ENCODE results near the gene MRPL12. TPM values are rescaled to one million over a fixed set of nuclear protein-coding genes. Genes with fewer than 3 reads are reported as not detected.

Gene MRPL12
- total RNA-seq: 11.6 TPM

- DNase-seq (ENCODE audit: low read depth in 2 of 3, low spot score in 2 of 3): peak; percentile 74 to 93 (median 90)
Measured at GRCh38 chr17:81702934-81703746, at the start of gene MRPL12. Gene MRPL12 (plus strand): TSS chr17:81703367. CDS start chr17:81703502, 135 bp downstream.

- no peak for DNase-seq (ENCODE audit: low read depth in 2 of 3, low spot score in 2 of 3)
Measured at GRCh38 chr17:81655378-81656117, 47.6 kb upstream of the MRPL12 start.

DNA sequence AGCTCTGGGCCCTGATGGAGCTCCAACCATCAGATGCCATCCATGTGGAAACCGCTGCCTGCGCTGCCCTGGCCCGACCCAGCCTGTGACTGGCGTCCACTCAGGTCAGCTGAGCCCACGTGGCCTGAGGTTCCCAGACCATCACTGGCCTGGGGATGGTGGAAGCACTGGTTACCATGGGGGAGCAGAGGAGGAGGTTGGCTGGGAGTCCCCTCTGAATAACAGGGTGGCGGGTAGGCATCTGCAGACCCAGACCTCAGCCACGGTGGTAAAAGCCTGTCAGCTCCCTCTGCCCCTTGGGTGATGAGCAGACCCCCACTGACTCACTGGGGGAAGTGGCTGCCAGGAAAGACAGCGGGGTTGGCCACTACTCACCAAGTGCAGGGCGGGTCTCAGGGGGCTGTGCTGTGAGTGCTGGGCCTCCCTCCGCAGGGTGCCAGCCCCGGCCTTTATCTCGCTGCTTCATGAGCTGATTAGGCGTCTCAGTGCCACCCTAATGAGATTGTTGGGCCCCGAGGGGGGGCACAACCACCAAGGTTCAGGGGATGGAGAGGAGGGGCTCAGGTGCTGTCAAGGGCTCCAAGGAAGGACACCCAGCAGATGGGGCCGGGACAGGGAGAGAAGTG is 46.9 kb upstream of the MRPL12 start, which contains the start of gene PDE6G:
PDE6G (minus strand) TSS at position 425 of the 626 bp plus-strand sequence. CDS start 3,237 bp downstream, outside the sequence.
- peak in 2 of 3 donors; percentile 16 to 19 for DNase-seq (ENCODE audit: low read depth in 2 of 3, low spot score in 2 of 3)

DNA sequence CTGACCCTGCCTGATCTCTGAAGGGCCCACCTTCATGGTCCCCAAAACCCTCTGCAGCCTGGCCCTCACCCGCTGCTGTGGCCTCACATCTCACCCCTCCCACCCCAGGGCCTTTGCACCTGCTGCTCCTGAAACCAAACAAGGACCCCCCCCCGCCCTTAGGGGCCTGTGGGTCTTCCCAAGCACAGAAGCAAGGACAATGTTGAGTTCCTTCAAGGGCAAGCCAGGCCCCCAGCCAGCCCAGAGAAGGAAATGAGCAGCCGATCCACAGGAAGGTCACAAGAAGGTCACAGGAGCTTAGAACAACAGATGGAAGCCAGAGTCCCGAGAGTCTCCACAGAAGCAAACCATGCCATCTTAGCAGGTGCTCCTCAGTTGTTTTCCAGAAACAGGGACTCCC is 46.3 kb upstream of the MRPL12 start:
- DNase-seq (ENCODE audit: low read depth in 2 of 3, low spot score in 2 of 3): no peak

DNA sequence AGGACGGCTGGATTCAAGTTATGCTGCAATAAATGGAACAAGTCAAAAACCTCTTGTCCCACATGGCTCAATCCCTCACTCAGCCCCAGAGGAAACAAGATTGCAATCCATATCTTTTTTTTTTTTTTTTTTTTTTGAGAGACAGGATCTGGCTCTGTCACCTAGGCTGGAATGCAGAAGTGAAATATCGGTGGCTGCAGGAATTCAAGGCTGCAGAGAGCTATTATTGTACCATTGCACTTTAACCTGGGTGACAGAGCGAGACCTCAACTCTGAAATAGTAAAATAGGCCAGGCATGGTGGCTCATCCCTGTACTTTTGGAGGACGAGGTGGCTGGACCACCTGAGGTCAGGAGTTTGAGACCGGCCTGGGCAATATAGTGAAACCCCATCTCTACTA is 44.1 kb upstream of the MRPL12 start:
- no peak for DNase-seq (ENCODE audit: low read depth in 2 of 3, low spot score in 2 of 3)

- DNase-seq (ENCODE audit: low read depth in 2 of 3, low spot score in 2 of 3): no peak
Measured at GRCh38 chr17:81660441-81660840, 42.7 kb upstream of the MRPL12 start.

DNA sequence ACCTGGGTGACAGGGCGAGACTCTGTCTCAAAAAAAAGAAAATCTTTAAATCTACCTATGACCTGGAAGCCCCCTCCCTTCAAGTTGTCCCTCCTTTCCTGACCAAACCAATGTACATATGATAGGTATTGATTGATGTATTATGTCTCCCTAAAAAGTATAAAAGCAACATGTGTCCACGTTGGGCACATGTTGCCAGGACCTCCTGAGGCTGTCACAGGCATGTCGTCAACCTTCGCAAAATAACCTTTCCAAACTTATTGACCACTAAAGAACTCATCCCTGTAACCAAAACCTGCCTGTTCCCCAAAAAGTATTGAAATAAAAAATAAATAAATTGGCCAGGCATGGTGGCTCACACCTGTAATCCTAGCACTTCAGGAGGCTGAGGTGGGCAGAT is 41.2 kb upstream of the MRPL12 start:
- no peak for DNase-seq (ENCODE audit: low read depth in 2 of 3, low spot score in 2 of 3)

GRCh38 chr17:81664051-81664470 is 39.1 kb upstream of the MRPL12 start:
- no peak for DNase-seq (ENCODE audit: low read depth in 2 of 3, low spot score in 2 of 3)

GRCh38 chr17:81665205-81666091 is 37.7 kb upstream of the MRPL12 start:
- DNase-seq (ENCODE audit: low read depth in 2 of 3, low spot score in 2 of 3): peak in 2 of 3 donors; percentile 29 to 39

GRCh38 chr17:81666092-81666341 is 37.1 kb upstream of the MRPL12 start:
- peak in 1 of 3 donors; percentile 82 for DNase-seq (ENCODE audit: low read depth in 2 of 3, low spot score in 2 of 3)

DNA sequence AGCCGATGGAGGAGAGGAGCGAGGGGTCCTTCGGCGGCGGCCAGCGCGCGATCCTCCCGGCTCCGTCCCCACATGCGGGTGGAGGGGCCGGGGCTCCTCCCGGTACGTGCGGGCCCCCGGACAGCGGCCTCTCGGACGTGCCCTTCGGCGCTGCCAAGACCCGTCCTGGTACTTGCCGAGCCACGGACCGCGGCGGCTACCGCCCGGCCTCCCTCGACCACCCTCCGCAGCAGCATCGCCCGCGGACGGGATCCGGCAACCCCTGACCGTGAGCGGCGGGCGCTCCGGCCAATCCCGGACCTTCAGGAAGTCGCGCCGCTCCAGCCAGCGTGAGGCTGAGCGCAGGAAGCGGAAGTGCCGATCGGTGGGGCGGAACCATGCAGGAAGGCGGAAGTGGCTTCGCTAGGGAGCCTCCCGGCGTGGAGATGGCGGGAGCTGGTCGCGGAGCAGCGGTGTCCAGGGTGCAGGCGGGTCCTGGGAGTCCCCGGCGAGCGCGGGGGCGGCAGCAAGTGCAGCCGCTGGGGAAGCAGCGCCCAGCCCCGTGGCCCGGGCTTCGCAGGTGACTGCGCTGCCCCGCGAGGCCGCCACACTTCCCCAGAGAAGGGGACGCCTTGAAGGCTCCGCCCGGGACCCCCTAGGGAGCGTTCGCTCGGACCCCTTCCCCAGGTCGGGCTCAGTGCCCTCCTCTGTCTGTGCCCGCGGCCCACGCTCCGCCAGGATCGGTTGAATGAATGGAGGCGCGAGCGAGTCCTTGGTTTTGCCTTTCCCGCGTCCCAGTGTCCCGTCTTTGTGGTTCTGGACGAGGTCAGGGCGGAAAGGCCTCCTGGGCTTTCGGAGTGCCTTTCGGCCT is 36.6 kb upstream of the MRPL12 start, which contains the start of the genes CCDC137 and OXLD1:
CCDC137 (plus strand) TSS at position 396 of the 850 bp plus-strand sequence; CDS start at position 426, 30 bp downstream.
OXLD1 (minus strand) TSS at position 264 of the 850 bp plus-strand sequence; CDS start at position 236, 28 bp downstream.
- peak; percentile 82 to 96 (median 94) for DNase-seq (ENCODE audit: low read depth in 2 of 3, low spot score in 2 of 3)

DNA sequence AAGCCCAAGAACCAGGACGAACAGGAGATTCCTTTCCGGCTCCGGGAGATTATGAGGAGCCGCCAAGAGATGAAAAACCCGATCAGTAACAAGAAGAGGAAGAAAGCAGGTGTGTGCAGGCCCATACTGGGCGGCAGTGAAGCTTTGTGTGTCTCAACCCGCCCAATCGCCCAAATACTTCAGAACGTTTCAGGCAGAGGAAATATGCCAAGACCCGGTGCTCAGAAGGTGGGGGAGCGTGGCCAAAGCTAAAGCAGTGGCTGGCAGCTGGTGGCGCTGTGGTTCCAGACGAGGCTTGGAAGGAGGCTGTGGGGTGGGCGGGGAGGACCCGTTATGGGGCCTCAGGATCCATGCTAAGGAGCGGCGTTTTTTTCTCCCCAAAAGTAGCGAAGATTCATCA is 35.4 kb upstream of the MRPL12 start:
- DNase-seq (ENCODE audit: low read depth in 2 of 3, low spot score in 2 of 3): no peak

GRCh38 chr17:81672504-81672903 is 30.7 kb upstream of the MRPL12 start:
- DNase-seq (ENCODE audit: low read depth in 2 of 3, low spot score in 2 of 3): no peak

DNA sequence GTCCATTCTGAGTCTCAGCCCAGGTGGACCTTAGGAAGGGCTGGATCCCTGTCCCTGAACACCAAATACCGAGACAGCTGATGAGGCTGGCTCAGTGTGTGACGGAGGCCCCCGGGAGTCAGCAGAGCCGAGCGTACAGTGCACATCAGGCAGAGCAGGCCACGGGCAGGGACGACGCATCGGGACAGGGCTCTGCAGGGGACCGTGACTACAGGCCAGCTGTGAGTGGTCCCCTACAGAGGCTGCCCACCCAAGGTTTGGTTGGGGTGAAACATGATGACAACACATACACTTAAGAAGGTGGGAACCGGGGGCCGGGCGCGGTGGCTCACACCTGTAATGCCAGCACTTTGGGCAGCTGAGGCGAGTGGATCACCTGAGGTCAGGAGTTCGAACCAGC is 30.2 kb upstream of the MRPL12 start:
- no peak for DNase-seq (ENCODE audit: low read depth in 2 of 3, low spot score in 2 of 3)

- no peak for DNase-seq (ENCODE audit: low read depth in 2 of 3, low spot score in 2 of 3)
Measured at GRCh38 chr17:81673561-81674258, 29.5 kb upstream of the MRPL12 start.

DNA sequence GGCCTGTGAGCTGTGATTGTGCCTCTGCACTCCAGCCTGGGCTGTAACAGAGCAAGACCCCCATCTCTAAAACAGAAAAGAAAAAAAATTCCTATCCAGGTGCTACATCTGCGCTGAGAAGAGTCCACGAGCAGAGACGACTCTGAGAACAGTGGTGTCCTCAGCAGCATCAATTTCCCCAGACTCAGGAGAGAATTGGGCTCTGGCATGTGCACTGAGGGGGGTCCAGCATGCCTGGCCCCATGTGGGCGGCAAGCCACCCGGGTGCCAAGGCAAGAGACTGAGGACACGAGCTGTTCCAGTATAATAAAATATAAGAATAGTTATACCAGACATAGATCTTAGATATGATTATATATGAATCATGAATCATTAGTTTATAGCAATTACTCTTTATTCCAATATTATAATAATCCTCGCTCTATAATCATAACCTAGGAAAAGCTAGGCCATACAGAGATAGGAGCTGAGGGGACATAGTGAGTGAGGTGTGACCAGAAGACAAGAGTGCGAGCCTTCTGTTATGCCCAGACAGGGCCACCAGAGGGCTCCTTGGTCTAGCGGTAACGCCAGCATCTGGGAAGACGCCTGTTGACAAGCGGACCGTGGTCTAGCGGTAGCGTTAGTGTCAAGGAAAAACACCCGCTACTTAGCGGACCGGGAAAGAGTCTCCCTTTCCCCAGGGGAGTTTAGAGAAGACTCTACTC is 27.5 kb upstream of the MRPL12 start:
- peak in 2 of 3 donors; percentile 18 to 24 for DNase-seq (ENCODE audit: low read depth in 2 of 3, low spot score in 2 of 3)

DNA sequence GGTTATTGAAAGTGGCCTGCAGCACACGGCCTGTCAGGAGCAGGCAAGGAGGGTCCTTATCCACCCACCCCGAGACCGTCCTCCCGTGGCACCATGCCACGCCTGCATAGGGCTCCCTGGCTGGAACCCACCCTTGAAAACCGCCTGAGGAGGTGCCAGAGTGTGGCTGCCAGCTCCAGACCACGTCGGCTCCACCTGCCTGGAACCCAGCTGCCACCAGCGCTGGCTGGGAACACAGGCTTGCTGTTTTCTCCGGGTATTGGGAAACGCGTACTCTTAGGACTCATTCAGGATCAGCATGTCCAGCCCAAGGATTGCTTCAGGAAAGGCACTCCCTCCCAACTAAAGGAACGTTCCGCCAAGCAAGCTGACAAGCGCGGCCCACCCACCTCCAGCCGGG is 26.3 kb upstream of the MRPL12 start:
- no peak for DNase-seq (ENCODE audit: low read depth in 2 of 3, low spot score in 2 of 3)

- DNase-seq (ENCODE audit: low read depth in 2 of 3, low spot score in 2 of 3): no peak
Measured at GRCh38 chr17:81680150-81680549, 23.0 kb upstream of the MRPL12 start.
